Aorta (tissue), 5 donors: Measurements from ENCODE around the gene NELL1. TPM values are rescaled to one million over a fixed set of nuclear protein-coding genes. Genes with fewer than 3 reads are reported as not detected.

Experiments
- ATAC-seq: fragments of 200-7000 bp; cut with Tn5 transposase; one replicate; pipeline ENCODE4 v1.9.1; 2022; ENCODE audit warnings: moderate library complexity; ENCODE audit not compliant: low FRiP score
- DNase-seq, 2 donors: peaks; one replicate each; pipeline ENCODE4 v3.0.0-alpha.2; 2020
- H3K27ac ChIP-seq, 2 donors: one replicate each; pipeline ENCODE4 v1.5.1; 2013; ENCODE audit warnings: low read length in 2 of 2, mild to moderate bottlenecking in 2 of 2, moderate library complexity in 2 of 2, control low read depth in 1 of 2, inconsistent platforms in 1 of 2, low read depth in 1 of 2
- H3K27me3 ChIP-seq, 2 donors: one replicate each; pipeline ENCODE4 v1.6.1; 2013; ENCODE audit warnings: control low read depth in 1 of 2, low read length in 1 of 2, mild to moderate bottlenecking in 1 of 2, moderate library complexity in 1 of 2; ENCODE audit not compliant: insufficient read depth in 2 of 2, control insufficient read depth in 1 of 2
- H3K36me3 ChIP-seq, 2 donors: one replicate each; pipeline ENCODE4 v1.6.1; 2013; ENCODE audit warnings: control low read depth in 1 of 2, low read length in 1 of 2, mild to moderate bottlenecking in 1 of 2; ENCODE audit not compliant: insufficient read depth in 2 of 2, control insufficient read depth in 1 of 2
- H3K4me1 ChIP-seq, 2 donors: one replicate each; pipeline ENCODE4 v1.6.1; 2013; ENCODE audit warnings: low read length in 2 of 2, control low read depth in 1 of 2, mild to moderate bottlenecking in 1 of 2, moderate library complexity in 1 of 2; ENCODE audit not compliant: insufficient read depth in 2 of 2, control insufficient read depth in 1 of 2
- H3K4me3 ChIP-seq, 2 donors: one replicate each; pipeline ENCODE4 v1.5.1; 2013; ENCODE audit warnings: low read length in 2 of 2, control low read depth in 1 of 2, mild to moderate bottlenecking in 1 of 2
- H3K9me3 ChIP-seq: one replicate; pipeline ENCODE4 v1.6.1; 2013; ENCODE audit warnings: mild to moderate bottlenecking, low read length; ENCODE audit not compliant: control insufficient read depth
- WGBS, 2 donors: extraction: QIAGEN DNeasy Blood & Tissue Kit; methylation state at CpG; one replicate each; pipeline ENCODE4 v1.1.7; 2013; 5-methylcytosine and 5-hydroxymethylcytosine counted together
- intact Hi-C, 2 donors: fragments of 100-400 bp; cut with DNase I; formaldehyde crosslinking; loops; one replicate each; pipeline versions ENCODE4 v1.14.2 to v1.15.0; 2022
- polyA plus RNA-seq, 2 donors: library from polyadenylated mRNA; stranded (reverse); fragments of 200-250 nt; gene quantifications; one replicate each; pipeline ENCODE4 v1.2.3, GENCODE V29; 2013
- total RNA-seq, 2 donors: library from RNA; stranded (reverse); fragmentation: NEBNext Ultra II Directional; extraction: Animal tissue kit (Norgen Biotek cat#: 25700); gene quantifications; one replicate each; pipeline ENCODE4 v1.2.1, GENCODE V29; 2021
- donor health status: healthy with polysubstance abuse.
- donor health status: Bipolar disorder and iron deficiency.
- donor health status: DM: no; HTN: no; CAD: no.
- donor health status: DM: no; HTN: no; CAD: no.
- donor health status: DM: yes; HTN: yes; CAD: no.

The NELL1 gene
- total and polyA plus RNA-seq, 4 donors = 0.88 TPM; not detected in 3

DNA sequence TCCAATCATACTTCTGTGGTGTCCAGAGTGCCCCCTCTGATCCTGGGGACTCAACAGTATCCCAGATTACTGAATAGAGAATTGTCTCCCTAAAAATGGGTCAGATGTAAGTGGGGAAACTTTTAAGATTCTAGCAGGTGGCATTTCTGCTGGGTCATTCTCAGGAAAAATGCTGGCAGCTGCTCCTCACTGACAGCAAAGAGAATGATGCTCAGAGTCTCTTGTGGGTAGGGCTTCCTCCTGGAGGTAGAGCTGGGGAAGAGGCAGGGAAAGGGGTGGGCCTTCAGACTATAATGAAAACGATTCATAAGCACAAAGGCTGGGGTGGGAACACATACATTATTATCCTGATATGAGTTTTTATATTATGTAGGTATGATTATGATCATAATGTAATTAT lies 647.2 kb downstream of the NELL1 start:
- 6 to 16% methylated on average over 1 of the region's 1 CpG for WGBS, 2 donors
- intact Hi-C loops = no loop called here

DNA sequence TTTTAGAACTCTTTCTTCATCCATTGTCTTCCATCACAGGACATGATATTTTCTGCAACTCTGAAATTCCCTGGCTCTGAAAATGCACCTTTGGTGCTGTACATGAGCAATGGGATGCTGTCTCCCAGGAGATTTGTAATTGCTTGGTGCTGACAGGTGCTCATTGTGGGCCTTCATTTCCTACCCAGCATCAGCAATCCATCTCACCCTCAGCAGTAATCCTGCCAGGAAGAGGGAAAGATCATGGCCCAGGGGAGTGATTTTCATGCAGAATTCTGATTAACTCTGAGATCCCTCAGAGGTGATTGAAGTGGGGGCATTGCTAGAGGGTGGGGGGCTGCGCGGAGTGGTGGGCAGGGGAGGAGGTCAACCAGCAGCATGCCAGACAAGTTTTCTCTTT lies 651.7 kb downstream of the NELL1 start:
- H3K36me3 ChIP-seq = no peaks in the 10 kb centered on the region
- intact Hi-C loops = no loop called here
- H3K27me3 ChIP-seq = no peaks in the 10 kb centered on the region
- no peaks in the 10 kb centered on the region for H3K9me3 ChIP-seq
- no peaks in the 10 kb centered on the region for H3K4me1 ChIP-seq
- no peak overlapping the region for H3K4me3 ChIP-seq
- ATAC-seq (no peak), DNase-seq (no peak)
- no peak overlapping the region for H3K27ac ChIP-seq
- WGBS, 2 donors = 3 to 7% methylated on average over 2 of the region's 2 CpGs

More for the DNA sequence above, 647.2 kb downstream of the NELL1 start:
- no peak for ATAC-seq
- no peak overlapping the region for H3K4me3 ChIP-seq
- no peak overlapping the region for H3K27ac ChIP-seq
- H3K4me1 ChIP-seq = no peaks in the 10 kb centered on the region
- no peaks in the 10 kb centered on the region for H3K9me3 ChIP-seq
- H3K36me3 ChIP-seq = no peaks in the 10 kb centered on the region
- H3K27me3 ChIP-seq = no peaks in the 10 kb centered on the region
- no peak for DNase-seq

- no peak overlapping the region for H3K4me3 ChIP-seq
- intact Hi-C loops = no loop called here
- H3K27ac ChIP-seq = no peak overlapping the region
- no peak for ATAC-seq
- WGBS, 2 donors = 0 to 2% methylated on average over 1 of the region's 1 CpG
- no peak for DNase-seq
- no peaks in the 10 kb centered on the region for H3K4me1 ChIP-seq
- H3K36me3 ChIP-seq = no peaks in the 10 kb centered on the region
- no peaks in the 10 kb centered on the region for H3K9me3 ChIP-seq
- H3K27me3 ChIP-seq = no peaks in the 10 kb centered on the region
Observed at GRCh38 chr11:21321530-21321929, 652.1 kb downstream of the NELL1 start.

DNA sequence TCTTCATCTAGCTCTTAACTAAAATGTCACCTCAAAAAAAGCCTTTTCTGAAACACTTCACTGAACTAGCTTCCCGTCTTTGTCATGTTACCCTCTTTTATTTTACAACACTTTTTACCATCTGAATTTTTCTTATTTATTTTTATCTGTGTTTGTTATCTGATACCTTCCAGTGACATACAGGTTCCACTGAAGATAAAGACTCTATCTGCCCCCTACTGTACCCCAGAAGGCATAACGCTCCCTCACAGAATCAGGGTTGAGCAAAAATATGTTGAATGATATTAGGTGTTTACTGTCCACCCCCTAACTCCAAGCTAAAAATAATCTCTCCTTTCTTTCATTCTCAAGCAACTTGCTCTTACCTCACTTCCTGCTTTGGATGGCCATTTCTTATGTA lies 654.2 kb downstream of the NELL1 start:
- H3K27ac ChIP-seq = no peak overlapping the region
- H3K9me3 ChIP-seq = peaks cover 2% of the 10 kb centered on the region
- intact Hi-C loops = no loop called here
- ATAC-seq (no peak), DNase-seq (no peak)
- WGBS, 2 donors = 81 to 83% methylated on average over 2 of the region's 2 CpGs
- no peaks in the 10 kb centered on the region for H3K4me1 ChIP-seq
- H3K4me3 ChIP-seq = no peak overlapping the region
- H3K36me3 ChIP-seq = no peaks in the 10 kb centered on the region
- no peaks in the 10 kb centered on the region for H3K27me3 ChIP-seq

DNA sequence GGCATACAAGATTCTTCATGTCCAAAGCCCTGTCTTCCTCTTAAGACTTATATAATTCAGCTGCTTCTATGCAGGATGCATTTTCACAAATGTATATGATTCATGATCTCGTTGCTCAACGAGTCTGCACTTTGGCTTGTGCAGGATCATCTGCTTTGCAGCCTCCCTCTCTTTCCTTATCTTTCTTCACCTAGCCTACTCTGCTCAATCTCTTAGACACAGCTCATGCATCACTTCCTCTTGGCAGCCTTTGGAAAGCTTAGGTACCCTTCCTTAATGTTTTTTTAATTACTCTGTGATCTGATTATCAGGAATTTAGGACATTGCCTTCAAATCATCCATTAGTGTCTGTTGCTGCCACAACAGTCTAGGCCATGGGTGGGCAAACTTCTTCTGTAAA lies 673.8 kb downstream of the NELL1 start:
- intact Hi-C loops = no loop called here
- no peak overlapping the region for H3K4me3 ChIP-seq
- no peaks in the 10 kb centered on the region for H3K4me1 ChIP-seq
- ATAC-seq (no peak), DNase-seq (no peak)
- no peaks in the 10 kb centered on the region for H3K36me3 ChIP-seq
- no peak overlapping the region for H3K27ac ChIP-seq
- H3K9me3 ChIP-seq = no peaks in the 10 kb centered on the region
- H3K27me3 ChIP-seq = no peaks in the 10 kb centered on the region
- 69 to 70% methylated on average over 2 of the region's 2 CpGs for WGBS, 2 donors

- no peaks in the 10 kb centered on the region for H3K36me3 ChIP-seq
- no peaks in the 10 kb centered on the region for H3K4me1 ChIP-seq
- H3K9me3 ChIP-seq = no peaks in the 10 kb centered on the region
- ATAC-seq = no peak
- H3K27me3 ChIP-seq = no peaks in the 10 kb centered on the region
- H3K4me3 ChIP-seq = no peak overlapping the region
- no peak overlapping the region for H3K27ac ChIP-seq
- intact Hi-C loops = no loop called here
- DNase-seq = no peak
Observed at GRCh38 chr11:21346361-21346760, 677.0 kb downstream of the NELL1 start.

GRCh38 chr11:21350613-21351012 lies 681.2 kb downstream of the NELL1 start:
- no peak overlapping the region for H3K27ac ChIP-seq
- H3K9me3 ChIP-seq = no peaks in the 10 kb centered on the region
- intact Hi-C loops = no loop called here
- H3K4me3 ChIP-seq = no peak overlapping the region
- H3K27me3 ChIP-seq = no peaks in the 10 kb centered on the region
- H3K36me3 ChIP-seq = no peaks in the 10 kb centered on the region
- no peak for DNase-seq
- no peaks in the 10 kb centered on the region for H3K4me1 ChIP-seq
- 87 to 96% methylated on average over 2 of the region's 2 CpGs for WGBS, 2 donors
- no peak for ATAC-seq

GRCh38 chr11:21353425-21353824 lies 684.0 kb downstream of the NELL1 start:
- DNase-seq = no peak
- Histone ChIP-seq H3K36me3 (no peaks in the 10 kb centered on the region), H3K27ac (no peak overlapping the region), H3K4me1 (no peaks in the 10 kb centered on the region), H3K9me3 (no peaks in the 10 kb centered on the region), H3K27me3 (no peaks in the 10 kb centered on the region), H3K4me3 (no peak overlapping the region)
- 58 to 59% methylated on average over 5 of the region's 5 CpGs for WGBS, 2 donors
- intact Hi-C loops = no loop called here
- no peak for ATAC-seq

DNA sequence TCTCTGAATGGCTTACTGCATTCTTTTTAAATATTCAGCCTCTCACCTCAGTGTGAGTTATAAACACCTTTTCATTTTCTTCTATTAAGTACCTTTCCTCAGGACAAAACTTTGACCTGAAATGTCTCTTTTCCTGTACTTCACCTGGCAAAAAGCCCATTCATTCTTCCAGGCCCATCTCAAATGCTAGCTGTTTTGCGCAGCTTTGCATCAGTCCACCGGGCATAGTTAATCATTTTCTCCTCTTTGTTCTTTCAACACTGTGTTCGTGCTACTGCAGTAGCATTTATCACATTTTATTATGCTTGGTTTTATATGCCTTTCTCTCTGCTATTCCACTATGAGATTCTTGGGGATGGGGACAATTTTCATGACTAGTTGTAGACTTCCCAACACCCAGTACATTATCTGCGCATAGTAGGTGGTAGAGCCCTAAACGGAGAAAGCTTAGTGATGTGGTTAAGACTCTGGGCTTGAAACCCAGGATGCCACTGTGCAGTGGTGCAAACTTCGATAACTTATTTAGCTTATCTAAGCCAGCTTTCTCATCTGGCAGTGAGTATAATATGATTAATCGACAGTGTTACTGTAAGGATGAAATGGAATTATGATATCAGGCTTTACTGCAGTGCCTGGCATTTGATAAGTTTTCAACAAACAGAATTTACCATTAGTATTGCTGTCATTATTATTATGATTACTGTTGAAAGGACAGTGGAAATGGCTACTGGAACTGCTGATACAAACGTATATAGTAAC lies 695.7 kb downstream of the NELL1 start:
- no peaks in the 10 kb centered on the region for H3K36me3 ChIP-seq
- 56 to 57% methylated on average over 8 of the region's 8 CpGs for WGBS, 2 donors
- H3K27me3 ChIP-seq = no peaks in the 10 kb centered on the region
- no peak overlapping the region for H3K27ac ChIP-seq
- intact Hi-C loops = no loop called here
- no peak for ATAC-seq
- H3K9me3 ChIP-seq = no peaks in the 10 kb centered on the region
- no peak for DNase-seq
- no peak overlapping the region for H3K4me3 ChIP-seq
- H3K4me1 ChIP-seq = no peaks in the 10 kb centered on the region
